GM12865 (cell line): ENCODE measurements around the gene PADI1.
"Not testable (repeated sequence)": the region's sequence is repeated elsewhere in the genome, so short reads cannot be mapped to it uniquely, and the experiment has no call there.

Experiments used
- DNase-seq: peaks from one replicate; pipeline ENCODE4 v3.0.0; 2010; ENCODE audit warnings: low read depth
- H3K4me3 ChIP-seq: 2 replicates; pipeline ENCODE4 v1.5.1; 2011; ENCODE audit warnings: mild to moderate bottlenecking, low read depth, low read length, control low read depth
- TF ChIP-seq, protein P1 (sequence below): IDR thresholded peaks from 2 replicates; pipeline ENCODE4 v1.5.1; 2011; ENCODE audit warnings: low read length, control low read depth, low read depth, inconsistent platforms; ENCODE audit not compliant: insufficient read depth; ENCODE audit errors: missing control alignments

Gene PADI1

DNA sequence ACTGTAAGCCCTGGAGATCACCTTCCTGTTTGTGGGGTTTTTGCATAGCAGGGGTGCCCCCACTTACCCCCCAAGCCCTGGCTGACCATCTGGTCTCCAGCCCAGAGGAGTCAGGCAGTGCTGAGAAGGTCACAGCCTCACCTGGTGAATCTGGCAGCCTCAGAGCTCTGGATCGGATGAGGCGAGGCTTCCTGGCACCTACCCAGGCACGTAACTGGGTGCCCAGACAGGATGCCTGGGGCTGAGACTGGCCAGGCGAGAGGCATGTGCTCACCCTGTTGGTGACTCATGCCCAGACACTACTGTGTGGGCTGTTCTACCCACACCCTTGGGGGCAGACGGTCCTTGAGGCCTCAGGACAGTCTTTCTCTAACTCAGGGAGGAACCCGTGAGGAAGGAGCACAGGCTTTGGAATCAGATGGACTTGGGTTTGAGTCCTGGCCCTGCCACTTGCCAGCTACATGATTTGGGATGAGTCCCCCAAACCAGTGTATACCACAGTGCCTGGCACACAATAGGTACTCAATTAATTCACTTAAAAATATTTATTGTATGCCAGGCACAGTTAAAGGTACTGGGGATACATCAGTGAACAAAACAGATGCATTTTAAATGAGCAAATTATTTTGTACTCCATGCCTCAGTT, 28.9 kb downstream of the PADI1 start:
- no peak for DNase-seq
- no peak overlapping the region for H3K4me3 ChIP-seq
- TF ChIP-seq, protein P1, sequence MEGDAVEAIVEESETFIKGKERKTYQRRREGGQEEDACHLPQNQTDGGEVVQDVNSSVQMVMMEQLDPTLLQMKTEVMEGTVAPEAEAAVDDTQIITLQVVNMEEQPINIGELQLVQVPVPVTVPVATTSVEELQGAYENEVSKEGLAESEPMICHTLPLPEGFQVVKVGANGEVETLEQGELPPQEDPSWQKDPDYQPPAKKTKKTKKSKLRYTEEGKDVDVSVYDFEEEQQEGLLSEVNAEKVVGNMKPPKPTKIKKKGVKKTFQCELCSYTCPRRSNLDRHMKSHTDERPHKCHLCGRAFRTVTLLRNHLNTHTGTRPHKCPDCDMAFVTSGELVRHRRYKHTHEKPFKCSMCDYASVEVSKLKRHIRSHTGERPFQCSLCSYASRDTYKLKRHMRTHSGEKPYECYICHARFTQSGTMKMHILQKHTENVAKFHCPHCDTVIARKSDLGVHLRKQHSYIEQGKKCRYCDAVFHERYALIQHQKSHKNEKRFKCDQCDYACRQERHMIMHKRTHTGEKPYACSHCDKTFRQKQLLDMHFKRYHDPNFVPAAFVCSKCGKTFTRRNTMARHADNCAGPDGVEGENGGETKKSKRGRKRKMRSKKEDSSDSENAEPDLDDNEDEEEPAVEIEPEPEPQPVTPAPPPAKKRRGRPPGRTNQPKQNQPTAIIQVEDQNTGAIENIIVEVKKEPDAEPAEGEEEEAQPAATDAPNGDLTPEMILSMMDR = no peak

GRCh38 chr1:17234405-17234804, 29.5 kb downstream of the PADI1 start:
- no peak overlapping the region for H3K4me3 ChIP-seq
- DNase-seq = no peak
- TF ChIP-seq, protein P1 = no peak

DNA sequence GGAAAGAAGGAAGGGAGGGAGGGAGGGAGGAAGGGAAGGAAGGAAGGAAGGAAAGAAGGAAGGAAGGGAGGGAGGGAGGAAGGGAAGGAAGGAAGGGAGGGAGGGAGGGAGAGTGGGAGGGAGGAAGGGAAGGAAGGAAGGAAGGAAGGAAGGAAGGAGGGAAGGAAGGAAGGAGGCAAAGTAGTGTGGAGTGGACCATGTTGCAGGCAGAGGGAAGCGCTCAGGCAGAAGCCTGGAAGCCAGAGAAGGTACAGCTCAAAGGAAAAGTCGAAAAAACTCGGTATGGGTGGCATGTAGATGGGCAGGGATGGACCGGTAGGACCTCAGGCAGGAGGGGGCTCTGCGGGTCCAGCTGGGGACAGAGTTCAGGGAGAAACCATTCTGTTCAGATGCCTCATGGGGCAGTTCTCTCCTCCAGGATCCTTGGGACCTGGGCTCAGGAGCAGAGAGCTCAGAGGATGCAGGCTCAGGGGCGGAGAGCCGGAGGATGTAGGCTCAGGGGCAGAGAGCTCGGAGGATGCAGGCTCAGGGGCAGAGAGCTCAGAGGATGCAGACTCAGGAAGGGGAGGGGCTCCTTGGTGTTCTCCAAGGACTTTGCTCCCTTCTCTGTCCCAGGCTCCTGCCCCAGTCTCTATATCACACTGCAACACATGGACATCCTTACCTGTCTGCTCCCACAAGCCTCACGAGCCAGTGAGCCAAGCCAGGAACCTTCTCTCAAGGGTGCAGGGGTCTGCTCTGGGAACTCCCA, 30.4 kb downstream of the PADI1 start:
- H3K4me3 ChIP-seq = no peak overlapping the region
- TF ChIP-seq, protein P1 = no peak
- DNase-seq = no peak

DNA sequence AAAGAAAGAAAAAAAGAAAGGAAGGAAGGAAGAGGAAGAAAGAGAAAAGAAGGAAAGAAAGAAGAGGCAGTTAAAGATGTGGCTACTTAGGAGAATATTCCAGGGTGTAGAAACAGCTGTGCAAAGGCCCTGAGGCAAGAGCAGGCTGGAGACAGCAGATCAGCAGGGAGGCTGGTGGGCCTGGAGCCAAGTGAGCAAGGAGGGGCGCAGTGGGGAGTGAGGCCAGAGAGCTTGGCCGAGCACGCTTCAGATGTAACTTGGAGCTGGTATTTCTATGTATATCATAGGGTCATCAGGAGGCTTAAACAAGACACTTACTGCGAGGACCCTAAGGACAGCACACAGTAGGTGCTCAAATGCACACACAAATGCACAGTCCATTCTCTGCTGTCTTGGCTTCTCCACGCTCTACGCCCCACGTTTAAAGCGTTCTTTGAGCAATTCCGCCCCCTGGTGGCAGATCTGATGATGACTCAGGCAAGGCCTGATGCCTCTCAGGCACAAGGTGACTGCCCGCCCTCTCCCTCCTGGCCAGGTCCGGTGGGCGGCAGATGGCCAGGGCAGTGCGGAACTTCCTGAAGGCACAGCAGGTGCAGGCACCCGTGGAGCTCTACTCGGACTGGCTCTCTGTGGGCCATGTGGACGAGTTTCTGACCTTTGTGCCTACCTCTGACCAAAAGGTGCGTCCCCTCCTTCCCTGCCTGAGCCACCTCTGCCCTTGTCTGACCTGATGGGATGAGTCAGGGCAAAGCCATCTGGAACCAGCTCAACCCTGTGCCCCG, 32.0 kb downstream of the PADI1 start:
- H3K4me3 ChIP-seq = no peak overlapping the region
- peak; percentile 85 for DNase-seq
- TF ChIP-seq, protein P1 = peak; percentile 70

DNA sequence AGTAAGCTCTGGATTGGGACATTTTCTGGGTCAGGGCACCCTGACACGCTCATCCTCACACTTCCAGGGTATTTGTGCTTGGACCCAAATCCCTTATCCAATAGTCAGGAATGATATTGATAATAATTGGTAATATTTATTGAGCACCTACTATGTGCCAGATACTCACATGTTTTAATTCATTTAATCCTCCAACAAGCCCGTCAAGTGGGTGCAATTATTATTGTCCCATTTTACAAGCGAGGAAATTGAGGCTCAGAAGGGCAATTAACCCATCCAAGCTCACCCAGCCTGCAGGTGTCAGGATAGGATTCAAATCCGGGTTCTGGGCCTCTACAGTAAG, 32.6 kb downstream of the PADI1 start:
- TF ChIP-seq, protein P1 = no peak
- no peak for DNase-seq
- no peak overlapping the region for H3K4me3 ChIP-seq

DNA sequence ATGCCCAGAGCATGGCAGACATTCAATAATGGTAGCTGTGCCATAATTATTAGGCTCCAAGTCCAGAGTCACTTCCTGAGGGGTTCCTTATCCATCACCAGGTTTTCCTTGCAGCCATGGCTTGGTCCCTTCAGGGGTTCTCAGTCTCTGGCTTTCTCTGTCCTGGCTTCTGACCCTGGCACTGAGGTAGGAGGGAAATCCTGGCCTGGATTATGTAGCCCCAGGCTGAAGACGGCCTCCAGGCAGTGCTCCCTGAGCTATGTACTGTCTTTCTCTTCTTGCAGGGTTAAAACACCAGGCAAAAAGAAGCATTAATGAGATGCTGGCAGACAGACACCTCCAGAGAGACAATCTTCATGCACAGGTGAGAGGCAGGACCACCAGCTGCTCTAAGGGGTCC, 34.5 kb downstream of the PADI1 start:
- DNase-seq = peak; percentile 91
- H3K4me3 ChIP-seq = no peak overlapping the region
- TF ChIP-seq, protein P1 = no peak

DNA sequence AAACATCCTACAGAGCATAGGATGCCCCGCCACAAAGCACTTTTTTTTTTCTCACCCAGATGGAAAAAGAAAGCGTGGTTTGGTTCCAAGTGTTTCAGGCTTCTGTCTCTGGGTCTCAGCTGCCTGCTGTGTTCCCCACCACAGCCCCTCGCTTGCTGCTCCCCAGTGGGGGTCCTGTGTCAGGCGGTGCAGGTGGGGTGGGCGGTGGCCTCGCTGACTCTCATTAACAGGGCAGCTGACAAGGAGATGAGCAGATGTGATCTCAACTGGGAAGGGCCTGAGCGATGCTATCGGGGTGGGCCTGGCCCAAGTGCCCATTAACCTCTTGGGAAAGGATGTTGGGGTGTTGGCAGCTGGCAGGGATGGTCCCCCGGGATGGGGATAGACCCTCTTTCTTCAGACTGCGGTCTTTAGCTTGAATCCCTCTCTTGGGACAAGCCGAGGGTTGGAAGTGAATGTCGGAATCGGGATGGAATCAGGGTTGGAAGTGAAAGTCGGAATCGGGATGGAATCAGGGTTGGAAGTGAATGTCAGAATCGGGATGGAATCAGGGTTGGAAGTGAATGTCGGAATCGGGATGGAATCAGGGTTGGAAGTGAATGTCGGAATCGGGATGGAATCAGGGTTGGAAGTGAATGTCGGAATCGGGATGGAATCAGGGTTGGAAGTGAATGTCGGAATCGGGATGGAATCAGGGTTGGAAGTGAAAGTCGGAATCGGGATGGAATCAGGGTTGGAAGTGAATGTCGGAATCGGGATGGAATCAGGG, 36.3 kb downstream of the PADI1 start:
- H3K4me3 ChIP-seq = not testable (repeated sequence)

DNA sequence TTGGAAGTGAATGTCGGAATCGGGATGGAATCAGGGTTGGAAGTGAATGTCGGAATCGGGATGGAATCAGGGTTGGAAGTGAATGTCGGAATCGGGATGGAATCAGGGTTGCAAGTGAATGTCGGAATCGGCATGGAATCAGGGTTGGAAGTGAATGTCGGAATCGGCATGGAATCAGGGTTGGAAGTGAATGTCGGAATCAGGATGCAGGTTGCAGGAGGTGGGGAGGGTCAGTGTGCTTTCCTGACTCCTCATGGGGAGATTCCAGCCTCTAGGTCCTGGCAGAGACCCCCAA, 36.8 kb downstream of the PADI1 start:
- H3K4me3 ChIP-seq, DNase-seq: not testable (repeated sequence)

More for the DNA sequence above, 36.3 kb downstream of the PADI1 start:
- DNase-seq = not testable (repeated sequence)
